NCI-H748 (cell line): ENCODE data around the gene MOCOS.
"Not testable (repeated sequence)": the region's sequence is repeated elsewhere in the genome, so short reads cannot be mapped to it uniquely, and the experiment has no call there.

ENCODE experiments used
- DNase-seq: peaks from one replicate; lab custom pipeline; 2025; ENCODE audit not compliant: unreplicated experiment; lab: John Stamatoyannopoulos, UW

Gene MOCOS, protein sequence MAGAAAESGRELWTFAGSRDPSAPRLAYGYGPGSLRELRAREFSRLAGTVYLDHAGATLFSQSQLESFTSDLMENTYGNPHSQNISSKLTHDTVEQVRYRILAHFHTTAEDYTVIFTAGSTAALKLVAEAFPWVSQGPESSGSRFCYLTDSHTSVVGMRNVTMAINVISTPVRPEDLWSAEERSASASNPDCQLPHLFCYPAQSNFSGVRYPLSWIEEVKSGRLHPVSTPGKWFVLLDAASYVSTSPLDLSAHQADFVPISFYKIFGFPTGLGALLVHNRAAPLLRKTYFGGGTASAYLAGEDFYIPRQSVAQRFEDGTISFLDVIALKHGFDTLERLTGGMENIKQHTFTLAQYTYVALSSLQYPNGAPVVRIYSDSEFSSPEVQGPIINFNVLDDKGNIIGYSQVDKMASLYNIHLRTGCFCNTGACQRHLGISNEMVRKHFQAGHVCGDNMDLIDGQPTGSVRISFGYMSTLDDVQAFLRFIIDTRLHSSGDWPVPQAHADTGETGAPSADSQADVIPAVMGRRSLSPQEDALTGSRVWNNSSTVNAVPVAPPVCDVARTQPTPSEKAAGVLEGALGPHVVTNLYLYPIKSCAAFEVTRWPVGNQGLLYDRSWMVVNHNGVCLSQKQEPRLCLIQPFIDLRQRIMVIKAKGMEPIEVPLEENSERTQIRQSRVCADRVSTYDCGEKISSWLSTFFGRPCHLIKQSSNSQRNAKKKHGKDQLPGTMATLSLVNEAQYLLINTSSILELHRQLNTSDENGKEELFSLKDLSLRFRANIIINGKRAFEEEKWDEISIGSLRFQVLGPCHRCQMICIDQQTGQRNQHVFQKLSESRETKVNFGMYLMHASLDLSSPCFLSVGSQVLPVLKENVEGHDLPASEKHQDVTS

DNA sequence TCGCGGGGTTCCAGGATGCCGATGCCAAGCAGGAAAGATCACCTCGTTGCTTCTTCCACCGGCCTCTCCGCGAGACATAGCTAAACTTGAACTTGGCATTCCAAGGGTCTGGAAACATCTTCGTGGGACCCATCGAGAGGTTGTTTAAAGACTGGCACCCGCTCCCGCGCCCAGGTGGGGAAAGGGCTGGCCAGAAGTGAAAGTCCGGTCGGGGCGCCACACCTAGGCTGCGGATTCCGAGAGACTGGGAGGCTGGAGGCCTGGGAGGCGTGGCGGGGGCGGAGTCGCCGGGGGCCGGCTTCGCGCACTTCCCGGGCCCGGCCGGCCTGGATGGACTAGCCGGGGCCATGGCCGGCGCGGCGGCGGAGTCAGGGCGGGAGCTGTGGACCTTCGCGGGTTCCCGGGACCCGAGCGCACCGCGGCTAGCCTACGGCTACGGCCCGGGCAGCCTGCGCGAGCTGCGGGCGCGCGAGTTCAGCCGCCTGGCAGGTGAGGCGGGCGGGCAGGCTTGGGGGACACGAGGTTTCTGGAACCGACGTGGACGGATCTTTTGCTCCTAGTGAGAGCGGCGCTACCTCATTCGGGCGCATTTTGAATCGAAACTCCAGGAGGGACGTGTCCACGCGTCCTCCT lies at the start of gene MOCOS:
Gene MOCOS (plus strand): TSS at position 305 of the 633 bp plus-strand sequence. CDS start 43 bp downstream, at position 348.
- peak; percentile 70 for DNase-seq

DNA sequence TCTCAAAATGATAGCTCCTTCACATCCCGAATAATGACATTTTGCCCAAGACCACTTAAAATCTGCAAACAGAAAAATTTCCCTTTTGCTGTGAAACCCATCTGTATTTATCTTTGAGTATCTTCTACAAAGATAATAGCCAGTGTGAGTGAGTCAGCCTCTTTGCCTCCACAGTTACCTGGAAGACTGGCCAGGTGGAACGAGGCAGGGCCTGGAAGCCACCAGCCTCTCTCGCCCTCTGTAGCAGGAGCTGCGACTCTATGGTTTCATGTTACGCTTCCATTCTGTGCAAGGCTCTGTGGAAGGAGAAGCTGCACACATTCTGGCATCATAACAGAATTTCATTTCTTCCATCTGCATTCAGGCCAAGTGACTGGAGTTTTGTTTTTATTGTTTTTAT lies 48.1 kb upstream of the MOCOS start:
- DNase-seq = no peak

DNA sequence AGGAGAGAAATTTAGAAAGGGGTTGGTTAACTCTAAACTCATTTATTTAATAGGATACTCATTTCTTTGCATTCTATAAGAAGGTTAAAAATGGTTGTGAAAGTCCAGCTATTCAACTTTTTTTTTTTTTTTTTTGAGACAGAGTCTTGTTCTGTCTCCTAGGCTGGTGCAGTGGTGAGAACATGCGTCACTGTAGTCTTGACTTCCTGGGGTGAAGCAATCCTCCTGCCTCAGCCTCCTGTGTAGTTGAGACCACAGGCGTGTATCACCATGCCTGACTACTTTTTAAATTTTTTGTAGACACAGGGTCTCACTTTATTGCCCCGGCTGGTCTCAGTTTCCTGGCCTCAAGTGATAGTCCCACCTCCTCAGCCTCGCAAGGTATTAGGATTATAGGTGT lies 45.7 kb upstream of the MOCOS start:
- no peak for DNase-seq

DNA sequence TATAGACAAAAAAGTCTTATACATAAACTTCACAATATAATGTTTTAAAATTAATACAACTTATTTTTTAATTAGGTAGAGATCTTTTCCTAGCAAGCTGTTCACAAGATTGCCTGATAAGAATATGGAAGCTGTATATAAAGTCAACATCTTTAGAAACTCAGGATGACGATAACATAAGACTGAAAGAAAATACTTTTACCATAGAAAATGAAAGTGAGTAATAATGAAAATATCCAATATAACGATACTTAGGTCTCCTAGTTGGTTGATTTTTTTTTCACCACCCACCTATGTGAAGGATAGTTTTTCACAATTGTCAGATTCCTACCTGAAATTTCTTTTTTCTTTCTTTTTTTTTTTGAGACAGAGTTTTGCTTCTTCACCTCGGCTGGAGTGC lies 44.5 kb upstream of the MOCOS start:
- DNase-seq = no peak

DNA sequence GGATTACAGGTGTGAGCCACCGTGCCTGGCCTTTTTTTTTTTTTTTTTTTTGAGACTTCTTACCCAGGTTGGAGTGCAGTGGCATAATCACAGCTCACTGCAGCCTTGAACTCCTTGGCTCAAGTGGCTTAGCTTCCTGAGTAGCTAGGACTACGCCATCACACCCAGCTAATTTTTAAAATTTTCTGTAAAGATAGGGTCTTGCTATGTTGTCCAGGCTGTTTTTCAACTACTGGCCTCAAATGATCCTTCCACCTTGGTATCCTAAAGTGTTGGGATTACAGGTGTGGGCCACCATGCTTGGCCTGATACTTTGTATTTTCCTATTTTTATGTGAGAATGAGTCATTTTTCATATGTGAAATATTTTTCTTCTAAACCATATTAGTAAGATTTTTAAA lies 43.9 kb upstream of the MOCOS start:
- DNase-seq = no peak

DNA sequence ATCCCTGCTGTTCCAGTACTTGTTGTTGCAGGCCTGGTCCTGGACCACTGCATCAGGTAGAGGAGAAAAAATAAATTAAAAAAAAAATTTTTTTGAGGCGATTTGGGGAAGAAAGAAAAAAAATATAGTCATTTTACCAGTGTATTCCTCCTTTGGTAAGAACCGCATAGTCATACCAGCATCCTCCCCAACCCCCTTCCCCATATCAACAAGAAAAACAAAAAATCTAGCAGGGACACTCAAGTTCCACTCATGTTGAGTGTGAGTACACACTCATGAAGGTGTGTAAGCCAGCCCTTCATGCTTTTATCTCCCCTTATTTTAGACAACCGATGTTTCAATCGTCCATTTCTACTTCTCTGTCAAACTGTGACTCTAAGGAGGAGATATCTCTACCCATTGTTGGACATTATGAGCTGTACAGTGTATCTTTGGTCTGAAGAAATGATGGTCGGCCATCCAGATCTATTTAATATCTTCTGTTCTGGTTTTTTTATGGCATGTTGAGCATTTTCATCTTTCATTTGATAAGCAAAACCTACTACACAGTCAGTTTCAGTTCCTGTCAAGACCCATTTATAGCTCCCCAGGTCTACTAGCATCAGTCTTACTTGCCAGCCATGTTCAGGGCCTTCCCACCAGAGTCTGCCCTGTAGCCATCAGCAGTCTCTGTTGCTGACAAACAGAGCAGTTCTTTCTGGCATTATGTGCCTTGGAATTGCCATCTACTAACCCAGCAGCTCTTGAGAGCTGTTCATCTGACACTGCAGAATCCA lies 37.6 kb upstream of the MOCOS start:
- no peak for DNase-seq

DNA sequence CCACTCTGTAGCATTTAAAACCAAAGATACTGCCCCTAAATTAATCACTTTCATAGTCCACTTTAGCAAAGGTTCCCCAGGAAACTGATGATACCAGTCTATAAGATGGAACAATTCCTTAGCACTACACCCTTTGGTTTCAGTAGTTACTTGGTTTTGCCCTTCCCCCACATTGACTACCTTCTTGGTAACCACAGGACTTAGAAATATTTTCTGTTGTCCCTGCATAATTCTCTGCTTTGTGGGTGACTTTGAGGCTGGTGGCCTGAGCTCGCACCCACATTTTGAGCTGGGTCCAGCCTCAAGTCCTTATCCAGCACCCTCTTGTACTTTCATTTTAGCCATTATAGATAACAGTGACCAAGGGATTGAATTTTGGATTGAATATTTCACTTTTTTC lies 34.5 kb upstream of the MOCOS start:
- no peak for DNase-seq

DNA sequence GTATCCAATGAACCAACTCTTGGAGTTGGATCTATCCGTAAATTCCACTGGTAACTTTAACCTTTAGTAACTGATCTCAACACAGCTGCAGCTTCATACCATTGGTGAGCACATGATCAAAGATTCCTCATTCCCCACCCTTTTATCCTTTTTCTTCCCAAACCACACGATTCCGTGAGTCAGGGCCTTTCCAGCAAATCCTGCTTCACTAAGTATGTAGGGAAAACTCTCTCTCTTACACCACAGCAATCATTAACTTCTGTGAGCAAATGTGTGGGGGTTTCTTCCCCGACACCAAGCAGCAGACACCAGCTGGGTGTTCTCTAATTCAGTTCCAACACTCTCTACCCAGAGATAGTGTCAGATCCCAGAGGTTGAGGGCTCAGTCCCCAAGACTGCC lies 34.1 kb upstream of the MOCOS start:
- no peak for DNase-seq

DNA sequence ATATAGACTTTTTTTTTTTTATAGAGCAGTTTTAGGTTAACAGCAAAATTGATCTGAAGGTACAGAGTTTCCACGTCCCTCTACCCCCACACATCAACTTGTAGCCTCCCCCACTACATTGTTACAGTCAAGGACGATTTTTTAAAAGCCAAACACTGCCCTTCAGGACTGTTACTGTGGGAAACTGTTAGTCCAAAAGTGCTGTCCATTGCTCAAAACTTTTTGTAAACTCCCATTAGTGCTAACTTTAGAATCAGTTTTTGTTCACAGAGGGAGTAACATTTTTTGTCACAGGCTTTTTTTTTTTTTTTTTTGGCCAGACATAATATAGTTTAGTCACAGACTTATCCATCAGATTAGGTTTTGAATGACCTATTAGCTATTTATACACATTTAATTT lies 33.5 kb upstream of the MOCOS start:
- DNase-seq = no peak

DNA sequence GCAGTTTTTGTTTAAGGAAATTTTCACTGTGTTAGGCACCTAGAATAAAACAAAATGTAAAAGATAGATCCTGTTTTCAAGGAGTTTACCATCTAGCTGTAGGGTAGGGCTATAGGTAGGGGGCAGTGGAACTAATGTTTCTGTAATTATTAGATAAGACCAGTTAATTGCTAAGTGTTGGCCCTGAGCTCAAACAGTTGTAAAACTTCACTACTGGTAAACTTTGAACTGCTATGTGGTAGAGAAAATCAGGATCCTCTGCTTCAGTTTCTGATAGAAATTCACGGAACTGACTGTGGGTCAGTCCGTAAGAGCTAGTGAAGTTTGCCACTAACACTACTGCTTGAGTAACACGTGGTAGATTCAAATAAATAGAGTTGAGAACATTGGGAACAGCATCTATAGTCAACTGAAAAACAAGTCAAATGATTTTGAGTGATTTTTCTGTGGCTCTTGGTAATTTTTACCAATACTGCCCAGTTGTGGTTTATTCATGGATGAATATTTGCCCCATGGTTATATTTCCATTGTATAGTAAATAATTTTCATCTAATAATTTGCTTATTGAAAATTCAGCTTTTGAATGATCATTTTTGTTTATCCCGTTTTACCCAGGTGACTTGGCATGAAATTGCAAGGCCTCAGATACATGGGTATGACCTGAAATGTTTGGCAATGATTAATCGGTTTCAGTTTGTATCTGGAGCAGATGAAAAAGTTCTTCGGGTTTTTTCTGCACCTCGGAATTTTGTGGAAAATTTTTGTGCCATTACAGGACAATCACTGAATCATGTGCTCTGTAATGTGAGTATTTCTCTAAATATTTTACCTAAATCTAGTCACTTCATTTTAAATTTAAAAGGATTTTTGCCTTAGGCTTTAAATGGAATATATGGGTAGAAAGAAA lies 31.2 kb upstream of the MOCOS start:
- DNase-seq = no peak

DNA sequence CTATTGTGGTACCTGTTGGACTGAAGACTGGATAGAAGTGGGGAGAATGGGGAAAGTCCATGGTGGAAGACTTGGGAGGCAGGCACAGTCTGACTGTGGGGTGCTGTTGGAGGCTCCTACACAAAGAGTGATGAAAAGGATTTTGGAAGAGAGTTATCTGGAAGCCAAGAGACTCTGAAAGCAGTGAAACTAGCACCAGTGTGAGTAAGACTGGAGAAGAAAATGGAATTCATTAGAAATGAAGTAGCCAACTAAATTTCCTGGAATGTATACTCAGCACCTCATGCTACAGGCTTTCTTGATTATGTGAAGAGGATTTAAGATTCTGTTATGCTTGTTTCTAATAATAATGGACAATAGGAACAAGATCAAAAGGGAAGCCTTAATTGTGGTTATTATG lies 29.9 kb upstream of the MOCOS start:
- no peak for DNase-seq

DNA sequence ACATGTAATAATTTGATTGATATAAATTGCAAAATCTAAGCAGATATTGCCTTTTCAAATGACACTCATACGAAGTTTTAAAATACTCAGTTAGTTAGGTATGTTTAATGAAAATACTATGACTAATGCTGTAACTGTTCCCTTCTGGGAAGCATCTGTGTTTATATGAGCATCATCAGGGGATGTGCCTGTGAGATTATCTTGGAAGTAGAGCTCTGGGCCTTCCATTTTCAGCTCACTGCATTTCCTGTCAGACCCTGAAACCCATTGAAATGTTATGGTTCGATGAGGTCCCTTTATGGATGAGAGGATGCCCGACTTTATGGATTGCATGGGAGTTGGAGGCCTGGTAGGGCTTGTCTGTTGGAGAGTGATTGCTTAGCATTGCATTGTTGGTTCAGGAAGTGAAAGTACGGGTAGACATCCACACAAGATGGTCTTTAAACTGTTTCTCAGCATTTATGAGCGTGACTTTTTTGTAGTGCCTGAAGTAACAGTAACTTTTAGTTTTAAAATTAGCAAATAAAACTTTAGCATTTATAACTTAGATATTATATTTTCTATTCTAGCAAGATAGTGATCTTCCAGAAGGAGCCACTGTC lies 28.9 kb upstream of the MOCOS start:
- no peak for DNase-seq

DNA sequence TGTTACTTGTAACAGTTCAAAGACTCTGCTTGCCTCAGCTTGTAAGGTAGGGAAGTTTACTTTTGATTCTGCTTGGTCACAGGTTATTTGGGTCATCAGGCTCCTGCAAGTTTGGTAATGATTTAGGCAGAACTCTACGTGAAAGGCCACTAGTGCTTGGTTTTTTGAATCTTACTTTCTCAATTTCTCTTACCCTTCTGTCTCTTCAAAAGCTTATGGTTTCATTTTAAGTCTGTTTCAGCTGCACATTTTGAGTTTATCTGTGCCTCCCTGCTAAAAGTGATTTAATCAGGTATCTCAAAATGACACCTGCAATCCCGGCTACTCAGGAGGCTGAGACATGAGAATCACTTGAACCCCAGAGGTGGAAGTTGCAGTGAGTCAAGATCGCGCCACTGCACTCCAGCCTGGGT lies 26.3 kb upstream of the MOCOS start:
- DNase-seq = no peak

DNA sequence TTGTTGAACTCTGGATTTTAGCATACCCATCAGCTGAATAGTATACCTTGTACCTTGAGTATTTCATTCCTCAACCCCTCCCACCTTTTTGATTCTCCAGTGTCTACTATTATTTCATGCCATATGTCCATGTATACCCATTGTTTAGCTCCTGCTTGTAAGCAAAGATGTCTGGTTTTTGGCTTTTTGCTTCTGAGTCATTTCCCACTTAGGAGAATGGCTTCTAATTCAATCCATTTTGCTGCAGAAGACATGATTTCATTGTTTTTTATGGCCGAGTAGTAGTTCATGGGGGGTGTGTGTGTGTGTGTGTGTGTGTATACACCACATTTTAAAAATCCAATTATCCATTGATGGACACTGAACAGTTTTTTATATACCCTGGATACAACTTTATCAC lies 24.3 kb upstream of the MOCOS start:
- no peak for DNase-seq

DNA sequence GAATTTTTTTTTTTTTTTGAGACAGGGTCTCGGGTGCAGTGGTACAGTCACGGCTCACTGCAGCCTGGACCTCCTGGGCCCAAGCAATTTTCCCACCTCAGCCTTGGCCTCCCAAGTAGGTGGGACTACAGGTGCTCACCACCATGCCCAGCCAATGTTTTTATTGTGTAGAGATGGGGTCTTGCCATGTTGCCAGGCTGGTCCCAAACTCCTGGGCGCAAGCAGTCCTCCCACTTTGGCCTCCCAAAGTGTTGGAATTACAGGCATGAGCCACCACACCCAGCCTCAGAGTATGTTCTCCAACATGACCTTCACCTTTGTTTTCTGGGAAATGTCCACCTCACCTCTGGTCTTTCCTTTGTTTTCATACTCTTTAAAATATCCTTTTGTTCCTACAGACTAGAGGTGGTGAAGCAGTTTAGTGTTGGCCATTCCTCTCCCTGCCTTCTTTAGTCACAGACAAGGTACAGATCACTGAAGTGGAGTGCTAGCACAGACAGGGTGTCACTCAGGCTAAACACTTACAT lies 19.5 kb upstream of the MOCOS start:
- DNase-seq = no peak

DNA sequence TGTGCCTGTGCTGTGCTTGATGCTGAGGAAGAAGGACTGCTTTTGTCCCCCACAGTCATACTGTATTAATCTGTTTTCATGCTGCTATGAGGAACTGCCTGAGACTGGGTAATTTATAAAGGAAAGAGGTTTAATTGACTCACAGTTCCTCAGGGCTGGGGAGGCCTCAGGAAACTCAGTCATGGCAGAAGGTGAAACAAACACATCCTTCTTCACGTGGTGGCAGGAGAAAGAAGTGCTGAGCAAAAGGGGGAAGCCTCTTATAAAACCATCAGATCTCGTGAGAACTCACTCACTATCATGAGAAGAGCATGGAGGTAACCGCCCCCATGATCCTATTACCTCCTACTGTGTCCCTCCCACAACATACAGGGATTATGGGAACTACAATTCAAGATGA lies 19.0 kb upstream of the MOCOS start:
- DNase-seq = not testable (repeated sequence)

DNA sequence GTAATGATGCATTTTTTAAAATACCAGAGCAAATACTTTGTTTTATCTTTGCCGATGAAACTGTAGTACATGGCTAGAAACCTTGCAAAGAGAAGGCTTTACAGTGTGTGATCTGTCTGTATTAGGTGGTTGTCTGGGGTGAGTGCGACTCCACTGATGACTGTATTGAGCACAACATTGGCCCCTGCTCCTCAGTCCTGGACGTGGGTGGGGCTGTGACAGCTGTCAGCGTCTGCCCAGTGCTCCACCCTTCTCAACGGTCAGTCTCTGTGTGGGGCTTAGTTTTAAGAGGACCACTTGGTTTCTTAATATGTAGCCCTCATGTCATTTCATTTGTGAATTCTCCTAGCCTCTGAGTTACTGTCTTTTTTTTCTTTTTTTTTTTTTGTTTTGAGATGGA lies 17.4 kb upstream of the MOCOS start:
- no peak for DNase-seq

DNA sequence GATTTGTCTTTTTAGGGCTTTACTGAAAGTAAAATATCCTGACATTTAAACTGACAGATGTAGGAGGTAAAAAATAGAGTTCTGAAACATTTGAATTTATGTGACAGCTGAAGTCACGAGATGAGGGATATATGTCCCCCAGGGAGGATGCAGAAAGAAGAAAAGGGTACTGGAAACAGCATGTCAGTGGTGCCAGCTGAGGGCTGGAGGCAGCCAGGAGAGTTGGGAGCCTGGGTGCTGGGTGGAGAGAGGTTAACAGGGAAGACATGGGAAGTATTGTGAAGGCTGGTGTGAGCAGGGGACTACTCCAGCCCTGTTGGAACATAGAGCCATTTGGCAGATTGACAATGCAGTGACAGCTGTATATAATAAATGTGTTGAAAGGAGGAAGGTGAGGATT lies 11.8 kb upstream of the MOCOS start:
- no peak for DNase-seq

DNA sequence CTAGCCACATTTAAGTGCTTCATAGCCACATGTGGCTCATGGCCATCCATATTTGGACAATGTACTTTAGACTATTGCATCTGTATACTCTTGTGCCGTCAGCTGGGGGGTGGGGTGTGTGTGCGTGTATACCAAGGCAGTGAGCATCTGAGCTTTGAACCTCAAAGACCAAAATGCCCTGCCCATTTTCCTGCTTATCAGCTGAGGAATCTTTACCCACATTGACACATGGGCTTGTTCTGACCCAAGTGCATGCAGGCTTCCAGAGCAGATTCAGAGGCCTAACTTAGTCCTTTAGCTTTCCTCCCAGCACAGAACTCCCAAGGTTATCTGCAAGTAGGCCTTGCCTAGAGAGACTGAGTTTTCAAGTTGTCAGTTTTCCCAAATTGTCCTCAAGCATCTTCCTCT lies 11.1 kb upstream of the MOCOS start:
- no peak for DNase-seq
